Mucosa of descending colon (tissue), 3 donors: ENCODE data around the gene SNRPB2. TPM values are rescaled to one million over a fixed set of nuclear protein-coding genes. Genes with fewer than 3 reads are reported as not detected.

Experiments used
- ATAC-seq: fragments of 200-7000 bp; cut with Tn5 transposase; one replicate; pipeline ENCODE4 v1.9.1; 2020; ENCODE audit warnings: mild to moderate bottlenecking, moderate library complexity
- DNase-seq, 3 donors: peaks; one replicate each; pipeline ENCODE4 v3.0.0-alpha.2; 2020
- H3K36me3 ChIP-seq: fragments of 200-600 bp; one replicate; pipeline ENCODE4 v1.8.0; 2021; ENCODE audit warnings: low read depth, mild to moderate bottlenecking
- H3K4me1 ChIP-seq: fragments of 200-600 bp; one replicate; pipeline ENCODE4 v1.8.0; 2021; ENCODE audit warnings: low read depth, mild to moderate bottlenecking
- H3K4me3 ChIP-seq: fragments of 200-600 bp; one replicate; pipeline ENCODE4 v1.8.0; 2021; ENCODE audit warnings: mild to moderate bottlenecking
- H3K9me3 ChIP-seq: fragments of 200-600 bp; one replicate; pipeline ENCODE4 v1.8.0; 2021; ENCODE audit warnings: mild to moderate bottlenecking
- CTCF ChIP-seq: fragments of 200-600 bp; IDR thresholded peaks from one replicate; pipeline ENCODE4 v1.8.0; 2022; ENCODE audit warnings: antibody characterized with exemption, mild to moderate bottlenecking
- intact Hi-C, 2 donors: fragments of 100-400 bp; cut with DNase I in 1 of 2; cut with micrococcal nuclease in 1 of 2; formaldehyde crosslinking; loops; one replicate each; pipeline versions ENCODE4 v1.11.0 to v1.11.1; 2022; cut with DNase I, micrococcal nuclease
- total RNA-seq, 3 donors: library from RNA; stranded (reverse); fragmentation: NEBNext Ultra II Directional in 2 of 3; extraction: Animal tissue kit (Norgen Biotek cat#: 25700) in 2 of 3; gene quantifications; one replicate each; pipeline versions ENCODE4 v1.2.1 to v1.2.4, GENCODE V29; 2021 to 2023
- donor health status: DM: no; HTN: no; CAD: no; lungs with moderate emphysema.
- donor health status: DM: no; HTN: no; CAD: no.
- donor health status: DM: no; HTN: yes; CAD: no.

The SNRPB2 gene
- total RNA-seq, 3 donors from 2014 or later, result 25.7 to 42.1 (median 36.2) TPM

GRCh38 chr20:16748308-16748900 is 18.6 kb downstream of the SNRPB2 start, which contains the start of gene OTOR:
Gene OTOR, plus strand, starts transcription at chr20:16748358. Its CDS starts 44 bp downstream, at chr20:16748402.
- H3K9me3 ChIP-seq, result no peaks in the 10 kb centered on the region
- ATAC-seq, result no peak
- no peak within 1 kb of the TSS for H3K4me3 ChIP-seq
- no peak for DNase-seq
- no peaks in the 10 kb centered on the region for H3K36me3 ChIP-seq
- intact Hi-C loops, result no loop called here
- H3K4me1 ChIP-seq, result no peaks in the 10 kb centered on the region
- no peak for TF ChIP-seq CTCF

- Histone ChIP-seq H3K4me3 (no peak overlapping the region), H3K4me1 (no peaks in the 10 kb centered on the region), H3K36me3 (no peaks in the 10 kb centered on the region), H3K9me3 (no peaks in the 10 kb centered on the region)
- no peak for DNase-seq
- no peak for TF ChIP-seq CTCF
- no peak for ATAC-seq
- intact Hi-C loops, result no loop called here
These were observed 19.7 kb downstream of the SNRPB2 start for GRCh38 chr20:16749573-16749972.

- ATAC-seq (no peak), DNase-seq (no peak)
- H3K4me1 ChIP-seq, result no peaks in the 10 kb centered on the region
- H3K36me3 ChIP-seq, result no peaks in the 10 kb centered on the region
- intact Hi-C loops, result no loop called here
- H3K9me3 ChIP-seq, result no peaks in the 10 kb centered on the region
- H3K4me3 ChIP-seq, result no peak overlapping the region
- no peak for TF ChIP-seq CTCF
These were observed 22.3 kb downstream of the SNRPB2 start for GRCh38 chr20:16752082-16752481.

- no peak for DNase-seq
- Histone ChIP-seq H3K4me1 (no peaks in the 10 kb centered on the region), H3K36me3 (no peaks in the 10 kb centered on the region), H3K9me3 (no peaks in the 10 kb centered on the region), H3K4me3 (no peak overlapping the region)
- intact Hi-C loops, result no loop called here
- no peak for TF ChIP-seq CTCF
- no peak for ATAC-seq
These were observed 23.1 kb downstream of the SNRPB2 start for GRCh38 chr20:16752901-16753300.

GRCh38 chr20:16758454-16759180 is 28.8 kb downstream of the SNRPB2 start:
- Histone ChIP-seq H3K4me1 (no peaks in the 10 kb centered on the region), H3K9me3 (no peaks in the 10 kb centered on the region), H3K4me3 (no peak overlapping the region), H3K36me3 (no peaks in the 10 kb centered on the region)
- intact Hi-C loops, result no loop called here
- DNase-seq, result no peak
- TF ChIP-seq CTCF, result no peak
- no peak for ATAC-seq
